NCI-H2227 (cell line): ENCODE results near the gene UQCR11.
A peak's percentile ranks its signal among the peaks of the same experiment; 100 is the strongest.

Experiments used
- DNase-seq: peaks from one replicate; lab custom pipeline; 2025; ENCODE audit not compliant: unreplicated experiment; lab: John Stamatoyannopoulos, UW

The UQCR11 gene

GRCh38 chr19:1570836-1571235 is 34.4 kb downstream of the UQCR11 start:
- DNase-seq, result no peak

- DNase-seq, result no peak
Measured at GRCh38 chr19:1569997-1570396, 35.3 kb downstream of the UQCR11 start.

GRCh38 chr19:1568320-1569019 is 36.8 kb downstream of the UQCR11 start, which contains the start of gene MEX3D:
TSS of gene MEX3D (minus strand) at chr19:1568325. CDS start at chr19:1568058, 267 bp downstream.
- DNase-seq, result peak; percentile 84

GRCh38 chr19:1567848-1568227 is 37.4 kb downstream of the UQCR11 start:
- DNase-seq, result no peak

GRCh38 chr19:1567116-1567847 is 38.0 kb downstream of the UQCR11 start:
- DNase-seq, result peak; percentile 60

- DNase-seq, result peak; percentile 79
Measured at GRCh38 chr19:1566392-1567115, 38.7 kb downstream of the UQCR11 start.

- DNase-seq, result no peak
Measured at GRCh38 chr19:1563251-1563650, 42.0 kb downstream of the UQCR11 start.

- DNase-seq, result no peak
Measured at GRCh38 chr19:1561236-1561842, 43.9 kb downstream of the UQCR11 start.

- DNase-seq, result no peak
Measured at GRCh38 chr19:1560286-1560882, 44.9 kb downstream of the UQCR11 start.

GRCh38 chr19:1558552-1558951 is 46.7 kb downstream of the UQCR11 start:
- DNase-seq, result no peak

- DNase-seq, result no peak
Measured at GRCh38 chr19:1556390-1557070, 48.7 kb downstream of the UQCR11 start.

GRCh38 chr19:1555487-1556389 is 49.5 kb downstream of the UQCR11 start:
- no peak for DNase-seq

GRCh38 chr19:1554968-1555367 is 50.3 kb downstream of the UQCR11 start:
- DNase-seq, result no peak

- no peak for DNase-seq
Measured at GRCh38 chr19:1553415-1553814, 51.8 kb downstream of the UQCR11 start.

- DNase-seq, result no peak
Measured at GRCh38 chr19:1551068-1552040, 53.9 kb downstream of the UQCR11 start.

- DNase-seq, result no peak
Measured at GRCh38 chr19:1549332-1549945, 55.8 kb downstream of the UQCR11 start.
